Stimulated activated CD4-positive, alpha-beta T cell treated with anti-CD3 and anti-CD28 coated beads, Interleukin-1b, Interleukin-23, amount 100 ng/mL, for 1 hour (primary cell): ENCODE results near the gene LAMP5.

Experiments used
- DNase-seq, 2 donors: peaks; one replicate each; pipeline ENCODE4 v3.0.0-alpha.2; 2020; ENCODE audit warnings: low read depth in 2 of 2

The LAMP5 gene

GRCh38 chr20:9500121-9500520 is 14.3 kb upstream of the LAMP5 start:
- DNase-seq = no peak

- DNase-seq = no peak
Measured at GRCh38 chr20:9501473-9501872, 12.9 kb upstream of the LAMP5 start.

GRCh38 chr20:9503526-9504245 is 10.7 kb upstream of the LAMP5 start:
- no peak for DNase-seq

GRCh38 chr20:9506280-9506821 is 8.0 kb upstream of the LAMP5 start:
- DNase-seq = no peak

- no peak for DNase-seq
Measured at GRCh38 chr20:9506964-9507369, 7.4 kb upstream of the LAMP5 start.

- no peak for DNase-seq
Measured at GRCh38 chr20:9507544-9508239, 6.7 kb upstream of the LAMP5 start.

- no peak for DNase-seq
Measured at GRCh38 chr20:9508240-9508661, 6.1 kb upstream of the LAMP5 start.

GRCh38 chr20:9508696-9509178 is 5.7 kb upstream of the LAMP5 start:
- no peak for DNase-seq

- no peak for DNase-seq
Measured at GRCh38 chr20:9509246-9509645, 5.1 kb upstream of the LAMP5 start.

- no peak for DNase-seq
Measured at GRCh38 chr20:9510911-9511310, 3.5 kb upstream of the LAMP5 start.

- no peak for DNase-seq
Measured at GRCh38 chr20:9514072-9514460, 324 bp upstream of the LAMP5 start.

- DNase-seq = no peak
Measured at GRCh38 chr20:9515214-9515585, 810 bp downstream of the LAMP5 start.

GRCh38 chr20:9515741-9516233 is 1.4 kb downstream of the LAMP5 start:
- DNase-seq = no peak

GRCh38 chr20:9516234-9516871 is 2.0 kb downstream of the LAMP5 start:
- DNase-seq = no peak

- DNase-seq = no peak
Measured at GRCh38 chr20:9517297-9518162, 3.1 kb downstream of the LAMP5 start.

- no peak for DNase-seq
Measured at GRCh38 chr20:9518576-9519175, 4.3 kb downstream of the LAMP5 start.

GRCh38 chr20:9520086-9520485 is 5.7 kb downstream of the LAMP5 start:
- no peak for DNase-seq

GRCh38 chr20:9523636-9524035 is 9.2 kb downstream of the LAMP5 start:
- DNase-seq = no peak

- no peak for DNase-seq
Measured at GRCh38 chr20:9531581-9531980, 17.2 kb downstream of the LAMP5 start.

- DNase-seq = no peak
Measured at GRCh38 chr20:9532069-9532838, 17.9 kb downstream of the LAMP5 start.
